H1 (cell line): Measurements from ENCODE around the gene SRRM3.

Experiments
- CREB1 ChIP-seq: IDR thresholded peaks from 2 replicates; pipeline ENCODE4 v1.6.1; 2012; ENCODE audit warnings: inconsistent platforms
- CTCF ChIP-seq, 3 experiments: IDR thresholded peaks; 1 replicate in 2 of 3; 2 replicates in 1 of 3; pipeline versions ENCODE4 v1.5.1 to v1.6.1; 2011; ENCODE audit warnings: low read length in 3 of 3, mild to moderate bottlenecking in 3 of 3, inconsistent platforms in 2 of 3, low read depth in 1 of 3, moderate library complexity in 1 of 3; ENCODE audit not compliant: insufficient read depth in 1 of 3; ENCODE audit errors: control extremely low read depth in 1 of 3
- EP300 ChIP-seq, 2 experiments: IDR thresholded peaks; 1 replicate in 1 of 2; 2 replicates in 1 of 2; pipeline ENCODE4 v1.6.1; 2011 to 2012; ENCODE audit warnings: low read depth in 2 of 2, low read length in 2 of 2, mild to moderate bottlenecking in 2 of 2, borderline replicate concordance in 1 of 2, inconsistent platforms in 1 of 2, moderate library complexity in 1 of 2
- EZH2 ChIP-seq: fragments of 200-600 bp; sonication (generic); IDR thresholded peaks from 2 replicates; pipeline ENCODE4 v1.7.1; 2012; ENCODE audit warnings: low read depth, mild to moderate bottlenecking, moderate library complexity, low read length, inconsistent platforms; ENCODE audit not compliant: severe bottlenecking
- FOSL1 ChIP-seq: IDR thresholded peaks from 2 replicates; pipeline ENCODE4 v1.6.1; 2011; ENCODE audit warnings: mild to moderate bottlenecking, low read depth, low read length, moderate library complexity; ENCODE audit not compliant: insufficient read depth
- KDM5A ChIP-seq: fragments of 200-600 bp; IDR thresholded peaks from 2 replicates; pipeline ENCODE4 v1.7.1; 2012; ENCODE audit warnings: mild to moderate bottlenecking, low read length, inconsistent platforms, mixed read lengths
- MAX ChIP-seq: IDR thresholded peaks from 2 replicates; pipeline ENCODE4 v1.6.1; 2012; ENCODE audit warnings: inconsistent platforms
- POLR2A ChIP-seq, 2 experiments: IDR thresholded peaks; 1 replicate in 1 of 2; 2 replicates in 1 of 2; pipeline ENCODE4 v1.6.1; 2011; ENCODE audit warnings: low read depth in 2 of 2, low read length in 2 of 2, mild to moderate bottlenecking in 2 of 2; ENCODE audit errors: control extremely low read depth in 1 of 2
- POLR2AphosphoS5 ChIP-seq: IDR thresholded peaks from 2 replicates; pipeline ENCODE4 v1.6.1; 2011; ENCODE audit warnings: low read depth, low read length
- RFX5 ChIP-seq: IDR thresholded peaks from 2 replicates; pipeline ENCODE4 v1.6.1; 2011; ENCODE audit warnings: low read depth, low read length, improper control_type of control experiment, borderline replicate concordance
- SP2 ChIP-seq: IDR thresholded peaks from 2 replicates; pipeline ENCODE4 v1.6.1; 2012; ENCODE audit warnings: mild to moderate bottlenecking, low read length, inconsistent platforms
- TAF1 ChIP-seq: IDR thresholded peaks from 2 replicates; pipeline ENCODE4 v1.6.1; 2011; ENCODE audit warnings: mild to moderate bottlenecking, low read depth, low read length
- TF ChIP-seq, protein P1 (sequence below): IDR thresholded peaks from 2 replicates; pipeline ENCODE4 v1.6.1; 2011; ENCODE audit warnings: low read length, improper control_type of control experiment

DNA sequence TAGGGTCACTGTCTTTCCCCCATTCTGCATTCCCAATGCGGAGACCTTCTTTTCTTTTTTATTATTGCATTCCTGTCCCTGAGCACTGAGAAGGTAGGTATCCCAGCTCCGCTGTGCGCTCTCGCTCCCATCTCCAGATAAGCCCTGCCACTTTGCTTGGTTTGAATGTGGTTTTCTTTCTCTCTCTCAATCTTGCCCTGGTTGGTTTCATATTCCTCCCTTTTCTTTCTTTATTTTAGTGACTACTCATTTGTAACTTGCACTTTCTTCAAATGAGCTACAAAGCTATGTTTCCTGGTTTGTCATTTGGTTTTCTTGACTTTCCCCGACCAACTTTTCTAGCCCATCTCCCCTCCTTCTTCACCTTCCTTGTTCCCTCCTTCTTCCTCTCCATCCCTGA is 71.8 kb downstream of the SRRM3 start:
- TF ChIP-seq CREB1 (no peak), POLR2AphosphoS5 (no peak), SP2 (no peak), TAF1 (no peak), KDM5A (no peak), RFX5 (no peak), POLR2A (IDR thresholded peaks at IDR 0.05; ENCODE audit: control extremely low read depth in 1 of 2, low read depth in 2 of 2, low read length in 2 of 2) (no peak), CTCF (IDR thresholded peaks at IDR 0.05; ENCODE audit: control extremely low read depth in 1 of 3, insufficient read depth in 1 of 3, low read depth in 1 of 3, low read length in 3 of 3) (no peak), EZH2 (no peak), FOSL1 (no peak), EP300 (IDR thresholded peaks at IDR 0.05; ENCODE audit: borderline replicate concordance in 1 of 2, low read depth in 2 of 2, low read length in 2 of 2) (no peak), MAX (no peak)
- TF ChIP-seq, protein P1, sequence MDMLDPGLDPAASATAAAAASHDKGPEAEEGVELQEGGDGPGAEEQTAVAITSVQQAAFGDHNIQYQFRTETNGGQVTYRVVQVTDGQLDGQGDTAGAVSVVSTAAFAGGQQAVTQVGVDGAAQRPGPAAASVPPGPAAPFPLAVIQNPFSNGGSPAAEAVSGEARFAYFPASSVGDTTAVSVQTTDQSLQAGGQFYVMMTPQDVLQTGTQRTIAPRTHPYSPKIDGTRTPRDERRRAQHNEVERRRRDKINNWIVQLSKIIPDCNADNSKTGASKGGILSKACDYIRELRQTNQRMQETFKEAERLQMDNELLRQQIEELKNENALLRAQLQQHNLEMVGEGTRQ = no peak
